NCI-H1092 treated with DMSO at 0.1 percent for 48 hours (cell line): ENCODE measurements around the gene LGALS12.
A peak's percentile ranks its signal among the peaks of the same experiment; 100 is the strongest.

ENCODE experiments used
- DNase-seq: peaks from one replicate; lab custom pipeline; 2025; lab: John Stamatoyannopoulos, UW

LGALS12 gene

GRCh38 chr11:63505857-63506528 lies at the start of gene LGALS12:
Gene LGALS12, plus strand, starts transcription at chr11:63506084. Its CDS starts 375 bp downstream, at chr11:63506459.
- DNase-seq = no peak

DNA sequence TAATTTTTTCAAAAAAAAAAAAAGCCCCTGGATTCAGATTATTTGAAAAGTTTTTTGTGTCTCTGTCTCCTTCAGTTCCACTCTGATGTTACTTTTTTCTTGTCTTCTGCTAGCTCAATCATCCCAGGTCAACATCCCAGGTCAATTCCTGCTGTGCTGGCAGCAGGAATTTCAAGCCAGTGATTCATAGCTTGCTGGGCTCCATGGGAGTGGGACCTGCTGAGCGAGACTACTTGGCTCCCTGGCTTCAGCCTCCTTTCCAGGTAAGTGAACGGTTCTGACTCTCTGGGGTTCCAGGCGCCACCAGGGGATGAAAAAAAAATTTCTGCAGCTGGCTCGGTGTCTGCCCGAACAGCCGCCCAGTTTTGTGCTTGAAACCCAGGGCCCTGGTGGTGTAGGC lies 46.3 kb upstream of the LGALS12 start:
- no peak for DNase-seq

GRCh38 chr11:63462137-63462536 lies 43.7 kb upstream of the LGALS12 start:
- no peak for DNase-seq

GRCh38 chr11:63470311-63470710 lies 35.6 kb upstream of the LGALS12 start:
- no peak for DNase-seq

GRCh38 chr11:63472372-63472771 lies 33.5 kb upstream of the LGALS12 start:
- DNase-seq = no peak

- no peak for DNase-seq
Observed at GRCh38 chr11:63476618-63477017, 29.3 kb upstream of the LGALS12 start.

GRCh38 chr11:63478896-63479295 lies 27.0 kb upstream of the LGALS12 start:
- peak; percentile 71 for DNase-seq

DNA sequence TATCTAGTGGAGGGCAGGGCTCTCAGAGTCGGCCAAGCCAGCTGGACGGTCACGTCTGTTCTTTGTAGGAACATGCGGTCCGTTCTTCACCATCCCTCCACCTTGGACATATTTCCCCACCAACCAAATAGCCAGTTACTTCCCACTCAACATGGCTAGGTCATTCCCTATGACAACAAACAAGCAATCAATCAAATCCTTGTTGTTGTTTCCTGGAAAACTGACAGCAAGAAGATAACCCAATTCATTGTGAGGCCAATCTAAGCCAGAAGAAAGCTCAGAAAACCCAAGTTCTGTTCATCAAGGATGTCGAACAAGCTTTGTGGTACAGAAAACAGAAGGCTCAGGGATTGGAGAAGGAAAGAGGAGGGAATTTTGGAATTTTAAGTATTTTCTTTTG lies 25.8 kb upstream of the LGALS12 start:
- no peak for DNase-seq

DNA sequence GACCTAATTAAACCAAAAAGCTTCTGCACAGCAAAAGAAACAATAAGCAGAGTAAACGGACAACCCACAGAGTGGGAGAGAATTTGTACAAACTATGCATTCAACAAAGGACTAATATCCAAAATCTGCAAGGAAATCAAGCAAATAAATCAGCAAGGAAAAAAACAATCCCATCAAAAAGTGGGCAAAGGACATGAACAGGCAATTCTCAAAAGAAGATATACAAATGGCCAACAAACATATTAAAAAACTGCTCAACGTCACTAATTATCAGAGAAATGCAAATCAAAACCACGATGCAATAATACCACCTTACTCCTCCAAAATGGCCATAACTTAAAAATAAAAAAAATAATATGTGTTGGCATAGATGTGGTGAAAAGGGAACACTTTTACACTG lies 20.1 kb upstream of the LGALS12 start:
- no peak for DNase-seq

DNA sequence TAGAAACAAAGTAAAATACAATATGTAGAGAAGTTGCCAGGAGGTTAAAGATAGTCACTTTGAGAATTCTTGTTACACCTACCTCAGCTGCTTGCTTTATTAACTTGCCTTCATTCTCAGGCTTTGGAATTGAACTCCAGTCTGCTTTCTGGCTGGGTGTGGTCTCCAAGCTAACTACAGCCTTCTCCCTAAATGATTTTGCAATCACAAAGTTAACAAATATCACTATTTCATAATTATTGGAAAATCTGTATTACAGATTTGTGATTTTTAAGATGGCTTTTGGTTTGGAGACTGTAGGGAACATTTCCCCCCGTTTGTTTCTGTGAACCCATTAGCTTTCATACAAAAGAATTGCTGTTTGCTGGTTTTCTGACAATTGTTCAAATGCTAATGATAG lies 17.1 kb upstream of the LGALS12 start:
- DNase-seq = no peak

DNA sequence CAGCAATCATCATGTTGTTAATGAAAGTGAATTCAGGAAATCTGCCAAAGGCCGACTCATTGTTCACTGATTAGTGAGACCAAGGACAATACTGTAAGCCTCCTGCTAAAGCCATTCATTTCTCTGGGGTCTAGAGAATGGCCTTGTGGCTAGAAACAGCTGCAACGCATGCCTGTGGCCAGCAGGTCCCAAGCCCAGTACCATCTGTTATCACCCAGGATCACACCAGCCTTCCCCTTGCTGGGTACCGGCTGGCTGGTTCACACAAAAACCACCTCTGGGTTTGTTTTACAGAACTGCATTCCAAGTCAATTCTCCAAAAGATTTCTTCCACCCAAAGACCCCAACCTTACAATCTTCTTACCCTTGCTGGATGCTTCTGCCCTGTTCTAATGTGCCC lies 16.0 kb upstream of the LGALS12 start:
- DNase-seq = no peak

GRCh38 chr11:63490551-63491239 lies 15.2 kb upstream of the LGALS12 start, which contains the start of gene PLAAT5:
Gene PLAAT5, minus strand, starts transcription at chr11:63491167. Its CDS starts 133 bp downstream, at chr11:63491034.
- DNase-seq = no peak

DNA sequence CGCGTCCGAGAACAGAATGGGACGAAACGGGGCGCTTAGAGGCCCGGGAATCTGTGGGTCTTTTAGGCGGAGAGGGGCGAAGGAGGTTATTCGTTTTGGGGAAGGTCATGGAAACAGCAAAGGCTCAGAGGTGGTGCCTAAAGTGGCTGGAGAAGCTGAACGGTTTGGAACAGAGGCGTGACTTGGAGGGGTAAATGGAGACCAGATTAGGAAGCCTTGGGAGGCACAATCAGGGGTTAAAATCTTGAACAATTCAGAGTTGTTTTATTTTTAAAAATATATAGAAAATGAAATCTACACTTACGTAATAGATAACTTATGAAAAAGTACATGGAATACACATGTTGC lies 14.7 kb upstream of the LGALS12 start:
- peak; percentile 17 for DNase-seq

- DNase-seq = no peak
Observed at GRCh38 chr11:63491636-63492372, 14.1 kb upstream of the LGALS12 start.

GRCh38 chr11:63492441-63492840 lies 13.4 kb upstream of the LGALS12 start:
- DNase-seq = no peak

GRCh38 chr11:63493127-63493526 lies 12.8 kb upstream of the LGALS12 start:
- no peak for DNase-seq

DNA sequence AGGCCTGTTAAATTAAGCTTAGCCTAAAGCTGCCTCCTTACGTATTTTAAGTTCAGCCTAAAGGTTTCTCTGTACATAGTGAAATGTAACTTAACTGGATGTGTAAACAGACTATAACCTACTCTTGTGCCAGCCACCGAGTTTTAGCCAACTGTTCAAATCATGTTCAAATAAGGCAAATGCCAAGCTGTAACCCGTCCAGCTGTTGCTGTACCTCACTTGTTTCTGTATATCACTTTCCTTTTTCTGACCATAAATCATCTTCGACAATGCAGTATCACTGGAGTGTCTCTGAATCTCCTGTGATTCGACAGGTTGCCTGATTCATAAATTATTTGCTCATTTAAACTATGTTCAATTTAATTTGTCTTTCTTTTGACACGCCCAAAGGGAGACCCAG lies 10.9 kb upstream of the LGALS12 start:
- DNase-seq = no peak

- DNase-seq = no peak
Observed at GRCh38 chr11:63499874-63500273, 6.0 kb upstream of the LGALS12 start.

DNA sequence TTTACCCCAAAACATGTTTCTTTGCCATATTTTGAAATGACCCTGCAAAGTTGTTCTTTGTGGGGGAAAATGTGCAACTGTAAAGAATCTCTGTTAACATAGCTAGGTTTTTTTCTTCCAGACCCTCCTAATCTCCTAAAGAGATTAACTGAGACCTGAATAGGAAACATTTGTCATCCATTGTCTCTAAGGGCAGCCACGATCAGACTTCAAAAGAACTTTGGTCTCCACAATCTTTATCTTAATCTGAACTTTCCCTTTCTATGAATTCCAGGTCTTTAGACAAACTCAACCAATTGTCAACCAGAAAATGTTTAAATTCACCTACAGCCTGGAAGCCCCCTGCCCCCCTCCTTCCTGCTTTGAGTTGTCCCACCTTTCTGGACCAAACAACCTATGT lies 4.6 kb upstream of the LGALS12 start:
- no peak for DNase-seq

- DNase-seq = no peak
Observed at GRCh38 chr11:63502252-63502820, 3.5 kb upstream of the LGALS12 start.

GRCh38 chr11:63503492-63503891 lies 2.4 kb upstream of the LGALS12 start:
- no peak for DNase-seq

GRCh38 chr11:63504054-63504453 lies 1.8 kb upstream of the LGALS12 start:
- no peak for DNase-seq
